ENCODE results near the gene ABHD17B. TPM values are rescaled to one million over a fixed set of nuclear protein-coding genes. Genes with fewer than 3 reads are reported as not detected.

Gene ABHD17B
- total RNA-seq, 2 donors from 2014 or later = 20.6 to 33.6 TPM

DNA sequence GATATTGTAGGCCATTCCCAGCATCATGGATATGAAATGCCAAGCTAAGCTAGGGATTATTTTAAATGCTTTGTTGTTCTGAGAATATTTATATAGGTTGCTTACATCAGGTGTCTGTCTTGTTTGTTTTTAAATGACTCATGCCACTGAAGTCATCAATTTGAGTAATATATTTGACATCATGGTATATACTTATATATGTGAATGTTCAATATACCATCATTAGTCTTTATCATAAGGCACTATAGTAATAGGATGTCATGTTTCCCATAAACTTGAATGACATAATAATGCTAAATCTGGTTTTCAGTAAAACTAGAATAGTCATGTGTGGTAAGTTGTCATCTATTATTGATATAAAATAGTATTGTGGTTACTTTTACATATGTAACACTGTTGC, 13.6 kb upstream of the ABHD17B start:
- H3K36me3 ChIP-seq = no peaks in the 10 kb centered on the region
- no peak overlapping the region for H3K27ac ChIP-seq
- H3K4me1 ChIP-seq = no peaks in the 10 kb centered on the region
- H3K4me3 ChIP-seq = no peak overlapping the region
- intact Hi-C loops (cut with DNase I) = no loop called here
- H3K9ac ChIP-seq (ENCODE audit: low read depth in 2 of 2, low read length in 2 of 2) = no peak overlapping the region
- TF ChIP-seq, protein P1, sequence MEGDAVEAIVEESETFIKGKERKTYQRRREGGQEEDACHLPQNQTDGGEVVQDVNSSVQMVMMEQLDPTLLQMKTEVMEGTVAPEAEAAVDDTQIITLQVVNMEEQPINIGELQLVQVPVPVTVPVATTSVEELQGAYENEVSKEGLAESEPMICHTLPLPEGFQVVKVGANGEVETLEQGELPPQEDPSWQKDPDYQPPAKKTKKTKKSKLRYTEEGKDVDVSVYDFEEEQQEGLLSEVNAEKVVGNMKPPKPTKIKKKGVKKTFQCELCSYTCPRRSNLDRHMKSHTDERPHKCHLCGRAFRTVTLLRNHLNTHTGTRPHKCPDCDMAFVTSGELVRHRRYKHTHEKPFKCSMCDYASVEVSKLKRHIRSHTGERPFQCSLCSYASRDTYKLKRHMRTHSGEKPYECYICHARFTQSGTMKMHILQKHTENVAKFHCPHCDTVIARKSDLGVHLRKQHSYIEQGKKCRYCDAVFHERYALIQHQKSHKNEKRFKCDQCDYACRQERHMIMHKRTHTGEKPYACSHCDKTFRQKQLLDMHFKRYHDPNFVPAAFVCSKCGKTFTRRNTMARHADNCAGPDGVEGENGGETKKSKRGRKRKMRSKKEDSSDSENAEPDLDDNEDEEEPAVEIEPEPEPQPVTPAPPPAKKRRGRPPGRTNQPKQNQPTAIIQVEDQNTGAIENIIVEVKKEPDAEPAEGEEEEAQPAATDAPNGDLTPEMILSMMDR (IDR thresholded peaks at IDR 0.05) = no peak
- no peaks in the 10 kb centered on the region for H3K9me3 ChIP-seq
- H3K27me3 ChIP-seq = no peaks in the 10 kb centered on the region
- DNase-seq = no peak

DNA sequence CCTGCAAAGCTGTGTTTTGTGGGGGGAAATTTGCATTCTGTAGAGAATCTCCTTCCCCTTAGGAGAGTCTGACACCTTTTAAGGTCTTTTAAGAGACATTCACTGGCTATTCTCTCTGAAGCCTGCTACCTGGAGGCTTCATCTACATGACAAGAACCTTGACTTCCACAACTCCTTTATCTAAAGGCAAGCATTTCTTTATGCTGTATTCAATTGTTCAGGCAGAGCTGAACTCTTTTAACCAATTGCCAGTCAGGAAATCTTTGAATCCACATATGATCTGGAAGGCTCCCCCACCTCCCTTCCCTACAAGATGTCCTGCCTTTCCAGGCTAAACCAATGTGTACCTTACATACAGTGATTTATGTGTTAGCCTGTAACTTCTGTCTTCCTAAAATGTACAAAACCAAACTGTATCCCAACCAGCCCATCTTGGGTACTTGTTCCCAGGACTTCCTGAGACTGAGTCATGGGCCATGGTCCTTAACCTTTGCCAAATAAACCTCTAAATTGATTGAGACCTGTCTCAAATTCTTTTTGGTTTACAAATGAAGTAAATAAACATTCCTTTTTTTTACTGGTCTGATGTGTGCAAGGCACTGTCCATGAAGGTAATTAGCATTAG, 10.3 kb upstream of the ABHD17B start:
- Histone ChIP-seq H3K9me3 (no peaks in the 10 kb centered on the region), H3K4me1 (no peaks in the 10 kb centered on the region), H3K27ac (no peak overlapping the region), H3K36me3 (no peaks in the 10 kb centered on the region), H3K4me3 (no peak overlapping the region), H3K27me3 (no peaks in the 10 kb centered on the region), H3K9ac (ENCODE audit: low read depth in 2 of 2, low read length in 2 of 2) (no peak overlapping the region)
- DNase-seq = no peak
- intact Hi-C loops (cut with DNase I) = no loop called here
- TF ChIP-seq, protein P1 (IDR thresholded peaks at IDR 0.05) = no peak

DNA sequence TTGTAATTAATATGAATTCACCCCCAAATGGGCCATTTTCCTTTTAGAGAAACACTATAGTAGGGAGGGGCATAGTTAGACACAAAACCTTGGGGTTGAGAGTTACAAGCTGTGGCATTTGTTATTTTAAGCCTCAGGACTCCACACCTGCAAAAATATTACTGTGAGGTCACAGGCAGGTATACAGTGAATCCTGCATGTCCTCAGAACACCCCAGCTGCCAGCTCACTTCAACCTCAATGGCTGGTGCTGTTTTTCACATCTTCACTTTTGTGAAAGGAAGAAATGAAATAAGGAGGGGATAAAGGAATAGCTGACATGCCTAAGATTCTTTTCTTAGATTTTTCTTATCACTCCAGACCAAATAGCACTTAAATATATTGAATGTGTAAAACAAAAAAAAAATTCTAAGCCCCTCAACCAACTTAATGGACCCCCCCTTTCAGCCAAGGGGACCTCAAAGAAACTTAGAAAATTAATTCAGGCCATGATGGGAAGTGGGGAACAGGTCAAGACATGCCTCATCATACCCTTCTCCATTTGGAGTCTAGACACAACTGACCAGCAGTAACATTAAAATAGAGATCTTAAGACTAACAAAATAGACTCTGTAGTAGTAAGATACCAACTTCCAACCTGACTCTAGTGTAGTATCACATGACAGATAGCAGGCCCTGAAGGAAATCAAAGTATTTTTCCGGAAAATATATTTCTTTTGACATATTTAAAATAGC, 9.6 kb upstream of the ABHD17B start:
- TF ChIP-seq, protein P1 (IDR thresholded peaks at IDR 0.05) = no peak
- no peaks in the 10 kb centered on the region for H3K27me3 ChIP-seq
- no peak overlapping the region for H3K9ac ChIP-seq (ENCODE audit: low read depth in 2 of 2, low read length in 2 of 2)
- no peaks in the 10 kb centered on the region for H3K4me1 ChIP-seq
- H3K4me3 ChIP-seq = no peak overlapping the region
- no peaks in the 10 kb centered on the region for H3K9me3 ChIP-seq
- no peak for DNase-seq
- intact Hi-C loops (cut with DNase I) = no loop called here
- no peak overlapping the region for H3K27ac ChIP-seq
- H3K36me3 ChIP-seq = no peaks in the 10 kb centered on the region

DNA sequence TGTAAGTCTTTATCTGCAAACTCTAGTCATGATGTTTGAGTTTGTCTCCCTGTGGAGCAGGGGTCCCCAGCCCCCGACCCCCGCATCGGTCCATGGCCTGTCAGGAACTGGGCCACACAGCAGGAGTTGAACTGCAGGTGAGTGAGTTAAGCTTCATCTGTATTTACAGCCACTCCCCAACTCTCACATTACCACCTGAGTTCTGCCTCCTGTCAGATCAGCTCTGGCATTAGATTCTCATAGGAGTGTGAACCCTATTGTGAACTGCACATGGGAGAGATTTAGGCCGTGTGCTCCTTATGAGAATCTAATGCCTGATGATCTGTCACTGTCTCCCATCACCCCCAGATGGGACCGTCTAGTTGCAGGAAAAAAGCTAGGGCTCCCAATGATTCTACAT, 7.4 kb upstream of the ABHD17B start:
- no peak overlapping the region for H3K4me3 ChIP-seq
- no peak for DNase-seq
- no peak overlapping the region for H3K9ac ChIP-seq (ENCODE audit: low read depth in 2 of 2, low read length in 2 of 2)
- H3K9me3 ChIP-seq = no peaks in the 10 kb centered on the region
- no peak overlapping the region for H3K27ac ChIP-seq
- H3K27me3 ChIP-seq = no peaks in the 10 kb centered on the region
- H3K36me3 ChIP-seq = no peaks in the 10 kb centered on the region
- intact Hi-C loops (cut with DNase I) = no loop called here
- no peaks in the 10 kb centered on the region for H3K4me1 ChIP-seq
- TF ChIP-seq, protein P1 (IDR thresholded peaks at IDR 0.05) = no peak

DNA sequence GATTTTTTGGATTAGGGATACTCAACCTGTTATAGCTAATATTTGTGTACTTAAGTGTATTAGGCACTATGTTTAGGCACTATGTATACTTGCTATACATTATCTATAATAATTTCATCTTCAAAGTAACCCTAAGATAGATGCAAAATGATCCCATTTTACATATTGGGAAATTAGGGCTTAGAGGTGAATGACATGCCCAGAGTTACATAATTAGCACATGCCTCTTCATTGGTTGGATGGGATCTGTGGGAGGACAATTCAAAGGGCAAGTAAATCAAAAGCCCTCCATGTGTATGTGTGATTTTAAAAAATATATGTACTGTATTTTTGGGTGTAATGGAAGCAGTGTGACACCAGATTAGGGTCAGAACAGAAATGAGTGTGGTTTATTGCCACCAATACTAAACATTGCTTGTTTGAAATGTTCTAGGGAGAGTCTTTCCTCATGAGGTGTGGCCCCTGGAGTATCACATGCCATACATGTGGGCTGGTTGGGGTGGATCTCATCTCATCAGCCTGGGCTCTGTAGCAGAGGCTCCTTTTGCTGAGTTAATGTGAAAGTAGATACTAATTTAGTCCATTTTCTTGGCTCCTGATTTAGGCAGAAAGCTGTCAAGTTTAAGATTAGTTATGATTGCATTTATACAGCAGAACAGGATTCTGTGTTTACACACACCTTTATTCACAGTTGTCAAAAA, 6.0 kb upstream of the ABHD17B start:
- TF ChIP-seq, protein P1 (IDR thresholded peaks at IDR 0.05) = no peak
- H3K27me3 ChIP-seq = no peaks in the 10 kb centered on the region
- no peak overlapping the region for H3K27ac ChIP-seq
- DNase-seq = peak; percentile 35
- no peaks in the 10 kb centered on the region for H3K4me1 ChIP-seq
- intact Hi-C loops (cut with DNase I) = no loop called here
- H3K9ac ChIP-seq (ENCODE audit: low read depth in 2 of 2, low read length in 2 of 2) = no peak overlapping the region
- H3K9me3 ChIP-seq = no peaks in the 10 kb centered on the region
- no peaks in the 10 kb centered on the region for H3K36me3 ChIP-seq
- H3K4me3 ChIP-seq = no peak overlapping the region
